HTR-8/SVneo (cell line): Measurements from ENCODE around the gene ASMTL.
"Not testable (repeated sequence)": the region's sequence is repeated elsewhere in the genome, so short reads cannot be mapped to it uniquely, and the experiment has no call there.

ENCODE experiments used
- DNase-seq: peaks from one replicate; pipeline ENCODE4 v3.0.0; 2011; ENCODE audit warnings: low spot score, mixed read lengths; ENCODE audit not compliant: insufficient read length
- FAIRE-seq: peaks from 2 replicates; lab custom pipeline; 2011; peaks lifted over from hg19 to GRCh38; lab: Jason Lieb, UNC

ASMTL gene

DNA sequence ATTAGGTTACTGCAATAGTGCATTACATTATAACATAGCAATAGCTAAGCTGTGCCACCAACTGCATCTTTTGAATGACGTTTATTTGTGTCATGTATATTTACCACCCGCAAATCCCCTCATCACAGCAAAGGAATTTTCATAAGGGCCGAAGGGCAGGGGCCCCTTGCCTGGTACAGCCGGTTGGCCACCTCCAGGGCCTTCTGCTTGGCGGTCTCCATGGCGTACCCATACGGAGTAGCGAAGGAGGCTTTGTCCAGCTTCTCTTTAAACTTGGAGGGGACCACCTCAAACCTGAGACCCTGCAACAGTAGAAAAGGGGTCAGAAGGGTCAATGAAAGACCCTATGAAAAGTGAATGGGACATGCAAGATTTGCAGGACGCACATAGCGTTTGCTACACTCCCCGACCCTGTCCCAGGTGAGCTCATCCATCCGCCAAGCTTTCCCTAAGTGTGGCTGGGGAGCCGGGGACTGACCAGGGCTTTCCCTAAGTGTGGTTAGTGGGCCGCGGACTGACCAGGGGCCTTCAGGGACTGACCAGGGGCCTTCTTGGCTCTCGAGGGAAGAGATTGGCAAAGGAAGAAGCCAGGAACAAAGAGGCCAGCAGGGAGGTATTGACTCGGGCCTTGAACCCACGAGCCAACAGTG is 10.6 kb downstream of the ASMTL start:
- FAIRE-seq (no peak), DNase-seq (no peak)

DNA sequence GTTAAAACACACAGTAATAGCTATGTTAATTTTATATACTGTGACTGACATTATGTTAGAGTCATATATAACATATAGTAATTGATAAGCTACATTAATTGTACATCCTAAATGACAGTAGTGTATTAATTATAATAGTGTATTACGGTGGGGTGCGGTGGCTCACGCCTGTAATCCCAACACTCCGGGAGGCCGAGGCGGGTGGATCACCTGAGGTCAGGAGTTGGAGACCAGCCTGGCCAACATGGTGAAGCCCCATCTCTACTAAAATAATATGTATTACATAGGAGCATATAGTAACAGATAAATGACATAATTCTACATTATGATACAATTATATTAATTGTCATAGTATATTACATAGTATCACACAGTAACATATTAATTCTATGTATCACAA is 12.2 kb downstream of the ASMTL start:
- no peak for FAIRE-seq
- no peak for DNase-seq

DNA sequence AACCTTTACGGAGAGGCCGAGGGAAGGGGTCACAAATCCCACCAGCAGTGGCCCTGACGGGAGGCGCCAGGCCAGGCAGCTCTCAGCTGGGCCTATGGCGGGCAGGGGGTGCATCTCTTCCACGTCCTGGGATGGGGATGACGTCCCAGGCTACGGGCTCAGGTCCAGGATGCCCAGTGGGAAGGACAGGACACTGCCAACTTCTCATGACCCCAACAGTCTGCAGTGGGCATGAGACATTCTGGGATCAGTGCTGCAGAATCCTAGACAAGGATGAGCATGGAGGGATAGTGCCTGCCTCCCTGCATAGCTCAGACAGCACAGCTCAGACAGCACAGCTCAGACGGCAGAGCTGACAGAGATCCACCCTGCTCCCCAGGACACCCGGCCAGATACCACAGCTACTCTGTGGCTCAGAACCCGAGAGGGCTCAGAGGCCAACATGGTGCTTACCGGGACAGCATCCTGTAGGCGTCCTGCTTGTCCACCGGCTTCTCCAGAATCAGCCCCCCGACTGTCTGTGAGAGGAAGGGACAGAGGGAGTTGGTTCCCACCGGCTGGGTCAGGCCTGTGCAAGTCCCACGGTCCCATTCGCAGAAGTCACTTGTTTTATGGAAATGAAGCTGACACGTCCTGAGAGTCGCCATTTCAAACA is 17.3 kb downstream of the ASMTL start:
- DNase-seq (no peak), FAIRE-seq (no peak)

DNA sequence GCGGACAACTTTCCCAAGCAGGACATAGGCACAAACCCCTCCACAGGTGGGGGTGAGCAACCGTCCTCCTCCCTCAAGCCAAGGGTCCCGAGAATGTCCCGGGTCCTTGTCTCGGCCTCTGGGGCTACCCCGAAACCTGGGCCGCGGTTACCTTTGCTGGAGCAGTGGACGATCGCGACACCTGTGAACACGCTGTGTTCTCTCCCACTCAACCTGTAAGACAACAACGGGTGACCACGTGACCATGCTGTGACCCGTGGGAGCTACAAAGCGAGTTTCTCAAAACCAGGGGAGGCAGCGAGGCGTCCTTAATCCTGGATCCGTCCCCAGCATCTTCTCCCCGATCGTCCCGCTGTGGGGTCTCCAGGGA is 17.9 kb downstream of the ASMTL start:
- FAIRE-seq, result no peak
- no peak for DNase-seq

DNA sequence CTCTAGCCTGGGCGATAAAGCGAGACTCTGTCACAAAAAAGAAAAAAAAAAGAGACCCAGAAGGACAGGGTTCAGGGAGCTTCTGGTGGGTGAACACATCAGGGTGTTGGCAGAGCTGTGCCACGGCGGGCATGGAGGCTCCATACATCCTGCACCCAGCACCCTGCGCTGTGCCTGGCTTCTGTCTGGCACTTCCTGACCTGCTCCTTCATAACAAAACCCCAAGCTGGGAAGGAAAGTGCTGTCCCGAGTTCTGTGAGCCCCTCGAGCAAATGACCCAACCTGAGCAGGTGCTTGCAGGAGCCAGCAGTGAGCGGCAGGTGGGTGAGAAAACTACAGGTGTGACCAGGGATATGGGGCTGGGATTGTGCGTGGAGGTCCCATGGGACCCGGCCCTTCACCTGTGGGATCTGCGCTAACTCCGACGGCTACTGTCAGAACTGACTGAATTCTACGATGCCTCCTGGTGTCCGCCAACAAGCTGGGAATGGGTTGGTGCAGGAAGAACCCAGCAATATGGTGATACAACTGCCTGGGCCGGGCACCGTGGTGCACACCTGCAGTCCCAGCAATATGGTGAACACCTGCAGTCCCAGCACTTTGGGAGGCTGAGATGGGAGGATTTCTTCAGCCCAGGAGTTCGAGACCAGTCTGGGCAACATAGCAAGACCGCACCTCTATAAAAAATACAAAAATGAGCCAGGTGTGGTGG is 18.9 kb downstream of the ASMTL start:
- FAIRE-seq, result no peak
- DNase-seq, result no peak

DNA sequence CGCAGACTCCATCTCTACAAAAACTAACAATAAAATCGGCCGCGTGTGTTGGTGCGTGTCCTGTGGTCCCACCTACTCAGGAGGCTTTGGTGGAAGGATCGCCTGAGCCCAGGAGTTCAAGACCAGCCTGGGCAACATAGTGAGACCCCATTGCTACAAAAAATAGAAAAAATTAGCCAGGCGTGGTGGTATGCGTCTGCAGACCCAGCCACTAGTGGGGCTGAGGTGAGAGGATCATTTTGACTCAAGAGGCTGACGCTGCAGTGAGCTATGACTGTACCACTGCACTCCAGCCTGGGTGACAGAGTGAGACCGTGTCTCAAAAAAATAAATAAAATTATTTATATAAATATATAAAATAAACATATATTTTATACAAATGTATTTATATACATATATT is 22.3 kb downstream of the ASMTL start:
- no peak for FAIRE-seq
- DNase-seq, result no peak

DNA sequence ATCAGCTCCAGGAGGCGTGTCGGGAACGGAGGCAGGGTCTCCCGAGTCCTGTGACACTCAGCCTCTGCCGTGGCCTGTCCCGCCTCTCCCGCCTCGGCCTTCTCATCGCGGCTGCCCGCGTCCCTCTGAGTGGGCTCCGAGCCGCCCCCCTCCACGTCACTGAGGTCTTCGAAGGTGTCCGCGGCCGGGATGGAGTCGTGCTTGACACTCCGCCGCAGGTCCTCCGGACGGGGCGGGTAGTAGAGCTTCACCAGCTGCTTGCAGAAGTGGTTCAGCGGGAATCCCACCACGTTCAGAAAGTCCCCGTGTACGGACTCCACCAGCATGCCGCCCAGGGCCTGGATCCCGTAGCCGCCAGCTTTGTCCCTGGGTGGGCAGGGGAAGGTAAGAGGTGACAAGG is 25.0 kb downstream of the ASMTL start:
- DNase-seq (no peak), FAIRE-seq (no peak)

DNA sequence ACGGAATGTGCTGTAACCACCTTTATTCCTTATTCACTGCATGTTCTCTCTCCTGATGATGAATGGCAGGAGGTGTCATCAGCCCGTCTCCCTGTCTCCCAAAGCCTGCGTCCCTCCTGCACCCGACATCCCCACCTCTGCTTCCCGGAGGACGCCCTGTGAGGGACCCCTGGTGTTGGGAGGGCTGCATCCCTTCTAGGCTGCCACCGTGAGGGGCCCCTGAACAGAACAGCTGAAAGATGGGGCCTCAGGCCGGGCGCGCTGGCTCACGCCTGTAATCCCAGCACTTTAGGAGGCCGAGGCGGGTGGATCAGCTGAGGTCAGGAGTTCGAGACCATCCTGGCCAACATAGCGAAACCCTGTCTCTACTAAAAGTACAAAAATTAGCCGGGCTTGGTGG is 26.4 kb downstream of the ASMTL start:
- not testable (repeated sequence) for FAIRE-seq, DNase-seq

DNA sequence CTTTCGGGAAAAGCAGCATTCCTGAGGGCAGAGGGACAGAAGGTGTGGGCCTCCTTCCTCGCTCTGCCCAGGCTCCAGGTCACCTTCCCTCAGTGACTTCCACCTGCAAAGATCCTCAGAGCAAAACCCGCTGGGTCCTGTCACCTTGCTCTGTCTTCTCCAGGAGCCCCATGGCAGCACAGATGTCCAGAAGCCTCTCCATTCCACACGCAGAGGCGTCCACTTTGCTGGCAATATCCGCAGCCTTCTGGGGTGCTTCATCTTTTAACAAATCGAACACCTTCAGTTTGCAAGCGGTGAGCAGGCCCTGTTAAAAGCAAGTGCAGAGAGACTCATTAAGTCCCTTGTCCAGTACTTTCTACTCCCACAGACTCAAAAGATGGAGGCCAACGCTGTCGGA is 27.3 kb downstream of the ASMTL start:
- DNase-seq (no peak), FAIRE-seq (no peak)

DNA sequence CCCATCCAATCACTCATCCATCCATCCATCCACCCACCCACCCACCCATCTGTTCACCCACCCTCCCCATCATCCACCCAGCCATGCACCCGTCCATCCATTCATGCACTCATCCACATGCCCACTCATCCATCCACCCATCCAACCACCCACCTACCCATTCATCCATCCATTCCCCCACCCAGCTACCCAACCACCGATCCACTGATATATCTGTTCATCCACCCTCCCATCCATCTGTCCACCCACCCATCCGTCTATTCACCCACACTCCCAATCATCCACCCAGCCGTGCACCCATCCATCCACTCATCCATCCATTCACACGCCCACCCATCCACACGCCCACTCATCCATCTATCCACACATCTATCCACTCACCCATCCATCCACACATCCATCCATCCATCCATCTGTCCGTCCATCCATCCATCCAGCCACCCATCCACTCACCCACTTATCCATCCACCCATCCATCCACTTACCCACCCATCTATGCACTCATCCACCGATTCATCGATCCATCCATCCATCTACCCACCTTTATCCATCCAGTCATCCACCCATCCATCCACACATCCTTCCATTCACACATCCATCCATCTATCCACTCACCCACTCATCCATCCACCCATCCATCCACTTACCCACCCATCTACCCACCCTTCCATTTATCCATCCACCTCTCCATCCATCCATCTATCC is 28.4 kb downstream of the ASMTL start:
- FAIRE-seq (peak; percentile 81), DNase-seq (no peak)

DNA sequence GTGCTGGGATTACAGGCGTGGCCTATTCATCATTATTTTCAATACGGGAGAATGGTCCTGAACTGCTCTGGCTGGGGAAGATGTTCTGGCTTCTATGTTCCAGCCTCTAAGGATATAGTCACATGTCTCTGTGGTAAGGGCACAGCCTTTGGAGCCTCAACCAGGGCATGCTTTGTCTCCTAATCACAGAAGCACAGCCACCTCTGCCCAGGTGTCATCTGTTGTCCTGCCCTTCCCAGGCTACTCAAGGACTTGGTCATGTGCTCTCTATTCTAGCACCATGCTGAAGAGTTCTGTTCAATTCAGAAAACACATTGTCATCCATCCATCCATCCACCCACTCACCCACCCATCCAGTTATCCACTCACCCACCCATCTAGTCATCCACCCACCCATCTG is 29.5 kb downstream of the ASMTL start:
- no peak for DNase-seq
- no peak for FAIRE-seq

DNA sequence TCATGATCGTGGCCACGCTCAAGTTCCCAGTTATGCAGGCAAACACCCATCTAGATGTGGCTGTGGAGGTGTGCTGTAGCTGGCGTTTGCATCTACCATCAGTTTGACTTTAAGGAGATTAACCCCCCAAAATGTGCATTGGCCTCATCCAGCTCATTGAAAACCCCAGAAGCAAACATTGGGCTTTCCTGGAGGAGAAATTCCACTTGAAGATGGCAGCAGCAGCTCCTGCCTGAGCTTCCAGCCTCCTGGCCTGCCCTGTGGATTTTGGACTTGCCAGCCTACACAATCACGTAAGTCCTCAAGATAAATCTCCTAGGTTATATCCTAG is 30.6 kb downstream of the ASMTL start:
- no peak for DNase-seq
- FAIRE-seq, result no peak

DNA sequence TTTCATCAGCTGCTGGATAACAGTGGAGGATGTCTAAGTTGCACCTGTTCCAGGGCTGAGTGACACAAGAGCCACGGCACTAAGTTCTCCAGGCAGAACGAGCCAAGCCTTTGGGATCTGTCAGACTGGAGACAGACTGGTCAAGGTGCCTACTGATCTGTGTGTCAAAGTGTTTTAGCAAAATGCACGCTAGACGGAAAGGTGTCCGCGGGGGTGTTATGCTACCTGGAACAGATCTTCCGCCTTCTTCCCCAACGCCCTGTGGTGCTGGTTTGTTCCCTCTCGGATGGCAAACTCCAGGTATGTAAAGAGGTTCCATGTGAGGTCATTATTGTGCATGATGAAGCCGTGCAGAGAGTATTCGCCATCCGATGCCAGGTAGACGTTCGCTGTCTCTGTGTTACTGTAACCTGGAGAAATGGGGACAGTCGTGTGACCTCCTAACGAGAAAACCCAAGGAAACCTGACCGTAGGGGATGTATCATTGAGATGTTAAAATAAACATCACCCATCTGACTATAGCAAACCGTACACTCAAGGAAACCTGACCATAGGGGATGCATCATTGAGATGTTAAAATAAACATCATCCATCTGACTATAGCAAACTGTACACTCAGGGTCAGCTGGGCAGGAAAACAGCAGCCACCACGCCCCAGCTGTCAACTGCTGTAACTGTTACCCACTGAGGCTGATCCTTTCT is 31.1 kb downstream of the ASMTL start:
- no peak for DNase-seq
- peak; percentile 55 for FAIRE-seq

DNA sequence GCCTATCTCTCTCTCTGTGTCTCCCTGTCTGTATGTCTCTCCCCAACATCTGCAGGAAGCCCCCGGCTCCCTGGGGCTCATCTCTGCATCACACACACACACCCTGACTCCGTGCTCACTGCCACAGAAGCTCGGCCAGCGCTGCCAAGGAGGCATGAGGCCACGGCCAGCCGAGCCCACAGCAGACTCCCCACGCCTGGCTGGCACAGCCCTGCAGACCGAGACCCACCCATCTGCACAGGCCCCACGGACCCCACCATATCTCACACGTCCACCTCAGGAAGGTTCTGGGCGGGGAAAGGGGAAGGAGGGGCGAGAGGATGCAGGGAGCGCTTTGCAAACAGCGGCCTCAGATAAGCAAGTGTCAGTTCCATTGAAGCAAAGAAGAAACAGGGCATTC is 32.3 kb downstream of the ASMTL start:
- FAIRE-seq (no peak), DNase-seq (no peak)

DNA sequence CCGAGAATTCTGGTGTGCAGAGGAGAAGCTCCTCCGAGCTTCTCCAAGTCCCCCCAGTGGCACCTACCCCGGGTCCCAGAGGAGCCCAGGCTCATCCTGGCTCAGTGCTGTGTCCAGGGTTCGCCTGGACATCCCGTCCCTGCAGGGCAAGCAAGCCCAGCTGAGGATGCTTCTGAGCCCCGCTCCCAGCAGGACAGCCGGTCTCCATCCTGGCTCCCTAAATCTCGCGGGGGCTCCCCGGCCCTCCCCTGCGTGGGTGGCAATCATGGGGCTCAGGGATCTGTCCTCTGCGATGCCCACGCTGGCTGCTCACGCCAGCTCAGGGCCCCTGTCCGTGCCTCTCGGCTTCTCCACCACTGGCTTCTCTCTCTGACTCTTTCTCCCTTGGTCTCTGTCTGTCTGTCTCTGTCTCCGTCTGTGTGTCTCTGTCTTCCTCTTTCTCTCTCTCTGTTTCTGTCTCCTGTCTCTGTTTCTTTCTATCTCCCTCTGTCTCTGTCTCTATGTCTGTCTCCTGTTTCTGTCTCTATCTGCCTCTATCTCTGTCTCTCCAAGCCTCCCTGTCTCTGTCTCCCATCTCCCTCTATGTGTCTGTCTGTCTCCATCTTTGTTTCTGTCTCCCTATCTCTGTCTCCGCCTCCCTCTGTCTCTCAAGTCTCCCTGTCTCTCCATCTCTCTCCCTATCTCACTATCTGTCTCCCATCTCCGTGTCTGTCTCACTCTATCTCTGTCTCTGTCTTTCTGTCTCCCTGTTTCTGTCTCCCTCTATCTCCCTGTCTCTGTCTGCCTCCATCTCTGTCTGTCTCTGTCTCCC is 33.0 kb downstream of the ASMTL start:
- FAIRE-seq (no peak), DNase-seq (no peak)

DNA sequence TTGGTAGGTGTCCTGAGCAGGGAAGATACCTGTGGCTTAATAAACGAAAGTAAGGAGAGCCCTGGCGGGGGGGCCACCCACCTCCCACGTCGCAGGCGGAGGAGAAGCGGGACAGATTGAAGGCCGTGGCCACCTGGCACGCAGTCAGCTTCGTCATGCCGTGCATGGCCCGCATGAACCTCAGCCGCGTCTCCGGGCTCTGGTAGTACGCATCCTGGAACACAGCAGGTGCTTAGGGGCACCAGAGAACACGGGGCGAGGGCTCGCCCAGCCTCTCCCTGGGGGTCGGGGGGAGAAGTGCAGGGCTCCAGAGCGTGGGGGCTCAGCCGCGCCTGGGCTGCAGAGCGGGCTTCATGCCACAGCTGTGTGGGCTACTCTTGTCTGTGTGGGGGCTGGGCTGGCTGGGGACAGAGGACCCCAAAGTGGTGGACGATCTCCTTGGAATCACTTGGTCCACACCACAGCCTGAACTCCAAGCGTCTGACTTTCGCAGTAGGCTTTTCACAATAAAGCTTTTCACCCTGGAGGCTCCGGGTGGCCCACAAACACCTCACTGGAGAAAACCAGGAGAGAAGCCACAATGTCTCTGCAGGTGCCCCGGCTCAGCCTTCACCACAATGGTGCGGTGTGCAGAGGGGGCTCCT is 33.7 kb downstream of the ASMTL start:
- FAIRE-seq (no peak), DNase-seq (no peak)

DNA sequence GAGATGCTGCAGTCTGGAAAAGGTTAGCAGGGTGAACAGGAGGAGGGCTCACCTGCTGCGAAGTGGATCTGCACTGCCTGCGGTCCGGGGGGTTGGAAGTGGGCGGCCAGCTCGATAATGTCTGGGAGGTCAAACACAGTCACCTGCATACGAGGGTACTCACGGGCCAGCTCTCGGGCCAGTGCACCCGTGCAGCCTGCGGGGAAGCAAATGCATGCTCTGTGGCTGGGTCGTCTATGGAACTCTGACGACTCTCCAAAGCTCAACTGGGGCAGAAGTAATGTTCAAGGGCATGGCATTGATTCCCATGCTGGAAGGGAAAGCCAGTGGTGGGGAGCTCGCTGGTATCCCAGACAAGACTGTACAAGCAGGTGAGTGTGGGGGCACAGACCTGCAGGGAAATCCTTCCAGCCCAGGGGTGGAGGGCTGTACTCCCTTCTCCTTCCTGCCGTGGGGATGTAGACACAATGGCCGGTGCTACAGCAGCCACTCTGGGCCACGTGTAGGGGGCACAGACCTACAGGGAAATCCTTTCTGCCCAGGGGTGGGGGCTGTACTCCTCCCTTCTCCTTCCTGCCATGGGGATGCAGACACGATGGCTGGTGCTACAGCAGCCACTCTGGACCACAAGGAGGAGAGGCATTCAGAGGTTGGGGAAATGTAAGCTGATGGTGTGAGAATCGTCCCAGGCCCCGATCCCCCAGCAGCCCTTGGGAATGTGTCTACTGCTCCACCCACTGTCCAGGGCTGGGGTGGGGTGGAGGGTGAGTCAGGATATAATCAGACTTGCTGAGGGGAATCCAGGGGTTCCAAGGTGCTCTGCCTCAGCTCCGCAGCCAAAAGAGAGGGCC is 34.6 kb downstream of the ASMTL start:
- DNase-seq (no peak), FAIRE-seq (no peak)

DNA sequence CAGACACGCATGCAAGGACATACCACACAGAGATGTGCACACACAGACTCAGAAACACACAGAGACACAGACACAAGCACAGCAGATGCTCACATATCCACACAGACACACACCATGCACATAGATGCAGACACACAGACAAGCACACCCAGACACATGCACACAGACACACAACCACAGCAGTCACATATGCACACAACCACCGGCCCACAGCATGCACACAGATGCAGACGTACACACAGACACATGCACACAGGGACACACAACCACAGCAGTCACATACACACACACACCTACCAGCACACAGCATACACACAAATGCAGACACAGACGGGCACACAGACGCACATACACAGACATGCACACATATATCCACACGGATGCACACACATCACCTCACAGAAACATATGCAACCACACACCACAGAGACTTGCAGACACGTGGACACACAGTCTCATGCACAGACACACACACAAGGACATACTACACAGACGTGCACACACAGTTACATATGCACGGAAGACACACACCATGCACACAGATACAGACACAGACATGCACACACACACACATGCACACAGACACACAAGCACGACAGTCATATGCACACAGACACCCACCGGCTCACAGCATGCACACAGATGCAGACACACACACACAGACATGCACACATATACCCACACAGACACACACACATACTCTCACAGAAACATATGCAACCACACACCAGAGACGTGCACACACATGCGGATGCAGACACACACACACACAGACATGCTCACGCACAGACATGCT is 35.5 kb downstream of the ASMTL start:
- peak; percentile 13 for FAIRE-seq

More for the DNA sequence above, 35.5 kb downstream of the ASMTL start:
- no peak for DNase-seq
